Endothelial cell of umbilical vein (primary cell): ENCODE results near the gene RPL6. TPM values are rescaled to one million over a fixed set of nuclear protein-coding genes. Genes with fewer than 3 reads are reported as not detected.

Source experiments
- BruUV-seq: library from RNA; stranded (reverse); fragments of 400-500 nt; replicated peaks from 2 replicates; lab custom pipeline; 2021; lab: Mats Ljungman, UMichigan
- CTCF ChIA-PET: fragments of 300-600, 350-600 bp; sonication (Branson Sonifier 250); formaldehyde crosslinking; loops from one replicate; lab custom pipeline; 2021; ENCODE audit warnings: antibody characterized with exemption, inconsistent platforms; lab: Charles Lee
- POLR2A ChIA-PET: fragments of 300-600, 350-600 bp; sonication (Branson Sonifier 250); formaldehyde crosslinking; loops from one replicate; lab custom pipeline; 2021; ENCODE audit warnings: antibody characterized with exemption, inconsistent platforms; lab: Charles Lee
- DNase-seq: peaks from one replicate; pipeline ENCODE4 v3.0.0-alpha.2; 2011; ENCODE audit warnings: low read depth, low spot score
- FAIRE-seq: peaks from 2 replicates; lab custom pipeline; 2011; peaks lifted over from hg19 to GRCh38; lab: Jason Lieb, UNC
- H2AFZ ChIP-seq: 2 replicates; pipeline ENCODE4 v1.6.0; 2012; ENCODE audit warnings: low read depth, low read length, control low read depth, inconsistent platforms
- H3K27ac ChIP-seq: 2 replicates; pipeline ENCODE4 v1.5.1; 2011; ENCODE audit warnings: low read depth, mild to moderate bottlenecking, control low read depth, low read length, moderate library complexity; ENCODE audit not compliant: insufficient read depth
- H3K27me3 ChIP-seq, 2 experiments: 2 replicates each; pipeline versions ENCODE4 v1.6.0 to v1.6.1; 2011; ENCODE audit warnings: low read length in 2 of 2, mixed read lengths in 1 of 2; ENCODE audit not compliant: control insufficient read depth in 2 of 2, insufficient read depth in 2 of 2
- H3K36me3 ChIP-seq, 2 experiments: 2 replicates in 1 of 2; 3 replicates in 1 of 2; pipeline ENCODE4 v1.5.1; 2011; ENCODE audit warnings: low read length in 2 of 2, mild to moderate bottlenecking in 1 of 2, moderate library complexity in 1 of 2; ENCODE audit not compliant: control insufficient read depth in 2 of 2, insufficient read depth in 2 of 2; ENCODE audit errors: extremely low read depth in 1 of 2
- H3K4me1 ChIP-seq: 3 replicates; pipeline ENCODE4 v1.5.1; 2011; ENCODE audit warnings: mild to moderate bottlenecking, low read length; ENCODE audit not compliant: control insufficient read depth, insufficient read depth; ENCODE audit errors: extremely low read depth
- H3K4me2 ChIP-seq: 2 replicates; pipeline ENCODE4 v1.6.1; 2011; ENCODE audit warnings: low read length, control low read depth, mixed read lengths; ENCODE audit not compliant: insufficient read depth
- H3K4me3 ChIP-seq, 3 experiments: fragments of 200-600 bp in 1 of 3; sonication (generic), shearing (Covaris generic) in 1 of 3; replicated peaks in 1 of 3; 2 replicates each; pipeline ENCODE4 v1.5.1; 2011 to 2016; ENCODE audit warnings: control low read depth in 3 of 3, low read length in 3 of 3, mild to moderate bottlenecking in 2 of 3, inconsistent platforms in 1 of 3, low read depth in 1 of 3, moderate library complexity in 1 of 3; ENCODE audit not compliant: insufficient read depth in 1 of 3
- H3K79me2 ChIP-seq: 2 replicates; pipeline ENCODE4 v1.6.0; 2012; ENCODE audit warnings: low read length, inconsistent platforms; ENCODE audit not compliant: control insufficient read depth, insufficient read depth
- H3K9ac ChIP-seq: replicated peaks from 2 replicates; pipeline ENCODE3; 2011; ENCODE audit warnings: low read length, control low read depth; ENCODE audit not compliant: insufficient read depth; ENCODE audit errors: extremely low read depth
- H3K9me1 ChIP-seq: replicated peaks from 3 replicates; pipeline ENCODE4 v1.6.0; 2011; ENCODE audit warnings: mild to moderate bottlenecking, low read length; ENCODE audit not compliant: control insufficient read depth, insufficient read depth; ENCODE audit errors: extremely low read depth
- H3K9me3 ChIP-seq: replicated peaks from 2 replicates; pipeline ENCODE4 v1.5.1; 2012; ENCODE audit warnings: low read length, inconsistent platforms; ENCODE audit not compliant: control insufficient read depth, insufficient read depth
- H4K20me1 ChIP-seq: replicated peaks from 2 replicates; pipeline ENCODE3; 2011; ENCODE audit warnings: mild to moderate bottlenecking, low read length; ENCODE audit not compliant: control insufficient read depth, insufficient read depth; ENCODE audit errors: extremely low read depth
- EZH2 ChIP-seq: IDR thresholded peaks from 2 replicates; pipeline ENCODE4 v1.6.1; 2012; ENCODE audit warnings: borderline replicate concordance, low read depth, mild to moderate bottlenecking, moderate library complexity, low read length, inconsistent platforms; ENCODE audit not compliant: severe bottlenecking
- FOS ChIP-seq: IDR thresholded peaks from 2 replicates; pipeline ENCODE4 v1.6.1; 2011; ENCODE audit warnings: mild to moderate bottlenecking, low read length, moderate library complexity, borderline replicate concordance; ENCODE audit not compliant: insufficient read depth
- GATA2 ChIP-seq: IDR thresholded peaks from 2 replicates; pipeline ENCODE4 v1.7.0; 2011; ENCODE audit warnings: low read depth, mild to moderate bottlenecking, moderate library complexity, mixed read lengths, low read length; ENCODE audit not compliant: insufficient read length, insufficient read depth
- JUN ChIP-seq: IDR thresholded peaks from 2 replicates; pipeline ENCODE4 v1.6.1; 2011; ENCODE audit warnings: borderline replicate concordance, low read depth; ENCODE audit not compliant: insufficient read length, insufficient read depth
- MYC ChIP-seq: IDR thresholded peaks from one replicate; pipeline ENCODE4 v1.6.1; 2011; ENCODE audit warnings: mild to moderate bottlenecking, low read depth, low read length
- POLR2A ChIP-seq: IDR thresholded peaks from 2 replicates; pipeline ENCODE4 v1.6.1; 2012; ENCODE audit warnings: low read depth, mild to moderate bottlenecking, control low read depth, low read length
- POLR2AphosphoS5 ChIP-seq: IDR thresholded peaks from 2 replicates; pipeline ENCODE4 v1.6.1; 2012; ENCODE audit warnings: low read depth, mild to moderate bottlenecking, control low read depth, low read length, moderate library complexity; ENCODE audit not compliant: insufficient read depth
- dilution Hi-C: fragments of 300-500 bp; cut with MboI; formaldehyde crosslinking; loops from one replicate; pipeline ENCODE4 v1.15.0; 2019; ENCODE audit warnings: low sequenced_read_pairs; ENCODE audit not compliant: extremely low pct_ligation_motif_present
- intact Hi-C: fragments of 100-400 bp; cut with micrococcal nuclease; formaldehyde crosslinking; loops from one replicate; pipeline ENCODE4 v1.10.0; 2022
- polyA plus RNA-seq, 4 experiments: library from polyadenylated mRNA; depleted of rRNA in 3 of 4; stranded (reverse) in 3 of 4; unstranded in 1 of 4; fragments of >200 nt; gene quantifications; 2 replicates each; pipeline versions ENCODE4 v1.2.1 to v1.2.3, GENCODE V29; 2011 to 2012; ENCODE audit warnings: missing spikeins in 1 of 4
- total RNA-seq: library from RNA; stranded (reverse); gene quantifications from 2 replicates; pipeline ENCODE4 v1.2.3, GENCODE V29; 2021
- TF ChIP-seq, protein P1 (sequence below): IDR thresholded peaks from 2 replicates; pipeline ENCODE4 v1.6.1; 2011; ENCODE audit not compliant: insufficient read depth, insufficient read length
- TF ChIP-seq, protein P2 (sequence below), 2 donors: IDR thresholded peaks; 1 replicate in 1 of 2; 2 replicates in 1 of 2; pipeline ENCODE4 v1.5.1; 2011; ENCODE audit warnings: low read length in 2 of 2, mild to moderate bottlenecking in 2 of 2, moderate library complexity in 2 of 2, control low read depth in 1 of 2, inconsistent platforms in 1 of 2, low read depth in 1 of 2; ENCODE audit not compliant: insufficient read depth in 1 of 2; ENCODE audit errors: extremely low read depth in 1 of 2

RPL6 gene
- total and polyA plus RNA-seq, 2 donors (not counting 3 experiments of a cell fraction or from before 2014, with no cell fraction given) = 998 to 1,385 TPM

DNA sequence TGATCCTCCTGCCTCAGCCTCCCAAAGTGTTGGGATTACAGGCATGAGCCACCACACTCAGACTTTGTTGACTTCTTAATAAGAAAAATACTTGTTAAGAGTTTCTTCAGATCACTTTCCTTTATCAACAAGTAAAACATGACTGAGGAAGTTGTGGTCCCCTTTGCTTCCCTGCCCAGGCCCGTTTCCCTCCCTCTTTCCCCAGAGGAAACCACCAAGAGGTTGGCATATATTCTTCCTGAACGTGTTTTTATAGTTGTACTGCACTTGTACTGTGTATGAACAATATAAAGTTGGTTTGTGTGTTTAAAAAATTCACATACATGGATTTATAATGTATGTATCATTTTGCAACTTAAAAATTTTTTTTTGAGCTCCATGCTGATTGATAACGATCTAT lies 37.7 kb upstream of the RPL6 start:
- TF ChIP-seq POLR2AphosphoS5 (no peak), JUN (no peak), FOS (no peak), MYC (no peak), POLR2A (no peak), EZH2 (no peak), GATA2 (no peak)
- TF ChIP-seq, protein P1, sequence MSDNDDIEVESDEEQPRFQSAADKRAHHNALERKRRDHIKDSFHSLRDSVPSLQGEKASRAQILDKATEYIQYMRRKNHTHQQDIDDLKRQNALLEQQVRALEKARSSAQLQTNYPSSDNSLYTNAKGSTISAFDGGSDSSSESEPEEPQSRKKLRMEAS = no peak
- TF ChIP-seq, protein P2, sequence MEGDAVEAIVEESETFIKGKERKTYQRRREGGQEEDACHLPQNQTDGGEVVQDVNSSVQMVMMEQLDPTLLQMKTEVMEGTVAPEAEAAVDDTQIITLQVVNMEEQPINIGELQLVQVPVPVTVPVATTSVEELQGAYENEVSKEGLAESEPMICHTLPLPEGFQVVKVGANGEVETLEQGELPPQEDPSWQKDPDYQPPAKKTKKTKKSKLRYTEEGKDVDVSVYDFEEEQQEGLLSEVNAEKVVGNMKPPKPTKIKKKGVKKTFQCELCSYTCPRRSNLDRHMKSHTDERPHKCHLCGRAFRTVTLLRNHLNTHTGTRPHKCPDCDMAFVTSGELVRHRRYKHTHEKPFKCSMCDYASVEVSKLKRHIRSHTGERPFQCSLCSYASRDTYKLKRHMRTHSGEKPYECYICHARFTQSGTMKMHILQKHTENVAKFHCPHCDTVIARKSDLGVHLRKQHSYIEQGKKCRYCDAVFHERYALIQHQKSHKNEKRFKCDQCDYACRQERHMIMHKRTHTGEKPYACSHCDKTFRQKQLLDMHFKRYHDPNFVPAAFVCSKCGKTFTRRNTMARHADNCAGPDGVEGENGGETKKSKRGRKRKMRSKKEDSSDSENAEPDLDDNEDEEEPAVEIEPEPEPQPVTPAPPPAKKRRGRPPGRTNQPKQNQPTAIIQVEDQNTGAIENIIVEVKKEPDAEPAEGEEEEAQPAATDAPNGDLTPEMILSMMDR (IDR thresholded peaks at IDR 0.05; ENCODE audit: extremely low read depth in 1 of 2, insufficient read depth in 1 of 2, low read depth in 1 of 2, low read length in 2 of 2) = no peak
- POLR2A ChIA-PET = interaction anchor here (0.6 kb wide), 1 partner anchor 775 kb away, joined by 10 read pairs; no protein-coding TSS in a partner anchor
- Histone ChIP-seq H3K9me1 (no peaks in the 10 kb centered on the region), H3K27me3 (no peaks in the 10 kb centered on the region), H3K4me2 (no peak overlapping the region), H3K9me3 (no peaks in the 10 kb centered on the region), H3K4me3 (no peak overlapping the region), H4K20me1 (no peaks in the 10 kb centered on the region), H3K27ac (no peak overlapping the region), H3K9ac (no peak overlapping the region), H3K79me2 (peaks cover 17% of the 10 kb centered on the region), H3K4me1 (peaks cover 2% of the 10 kb centered on the region), H2AFZ (no peak overlapping the region), H3K36me3 (peaks cover 5 to 6% of the 10 kb centered on the region in 2 experiments)
- BruUV-seq = no TSS peak
- intact Hi-C loops = no loop called here
- FAIRE-seq (no peak), DNase-seq (peak; percentile 9)
- CTCF ChIA-PET = no interaction called here
- dilution Hi-C loops = no loop called here
